Thyroid gland (tissue), 4 donors: Measurements from ENCODE around the gene MRPL14.

Experiments used
- CTCF ChIP-seq, 6 experiments: fragments of 200-600 bp in 3 of 6; fragments of 450-650 bp in 3 of 6; sonication (generic) in 3 of 6; IDR thresholded peaks; one replicate each; pipeline ENCODE4 v1.5.1; 2016 to 2019; ENCODE audit warnings: antibody characterized with exemption in 6 of 6, mild to moderate bottlenecking in 2 of 6, inconsistent platforms in 1 of 6, moderate library complexity in 1 of 6
- POLR2A ChIP-seq, 2 donors: fragments of 450-650 bp; IDR thresholded peaks; one replicate each; pipeline ENCODE4 v1.6.1; 2017; ENCODE audit warnings: antibody characterized with exemption in 2 of 2, mild to moderate bottlenecking in 2 of 2, moderate library complexity in 1 of 2

GRCh38 chr6:44099192-44099591 is 28.1 kb downstream of the MRPL14 start:
- TF ChIP-seq POLR2A (IDR thresholded peaks at IDR 0.05), result no peak
- TF ChIP-seq CTCF (IDR thresholded peaks at IDR 0.05), result no peak
